C4-2B (cell line): Measurements from ENCODE around the gene VSIR.

ENCODE experiments used
- CTCF ChIP-seq: fragments of 450-650 bp; conservative IDR thresholded peaks from 2 replicates; pipeline ENCODE4 v1.5.1; 2017; ENCODE audit warnings: mild to moderate bottlenecking
- ZFX ChIP-seq: fragments of 450-650 bp; IDR thresholded peaks from 2 replicates; pipeline ENCODE4 v1.6.1; 2017

GRCh38 chr10:71717056-71717455 is 56.3 kb downstream of the VSIR start:
- TF ChIP-seq CTCF = no peak
- no peak for TF ChIP-seq ZFX
